ENCODE measurements around the gene MOGAT3.

DNA sequence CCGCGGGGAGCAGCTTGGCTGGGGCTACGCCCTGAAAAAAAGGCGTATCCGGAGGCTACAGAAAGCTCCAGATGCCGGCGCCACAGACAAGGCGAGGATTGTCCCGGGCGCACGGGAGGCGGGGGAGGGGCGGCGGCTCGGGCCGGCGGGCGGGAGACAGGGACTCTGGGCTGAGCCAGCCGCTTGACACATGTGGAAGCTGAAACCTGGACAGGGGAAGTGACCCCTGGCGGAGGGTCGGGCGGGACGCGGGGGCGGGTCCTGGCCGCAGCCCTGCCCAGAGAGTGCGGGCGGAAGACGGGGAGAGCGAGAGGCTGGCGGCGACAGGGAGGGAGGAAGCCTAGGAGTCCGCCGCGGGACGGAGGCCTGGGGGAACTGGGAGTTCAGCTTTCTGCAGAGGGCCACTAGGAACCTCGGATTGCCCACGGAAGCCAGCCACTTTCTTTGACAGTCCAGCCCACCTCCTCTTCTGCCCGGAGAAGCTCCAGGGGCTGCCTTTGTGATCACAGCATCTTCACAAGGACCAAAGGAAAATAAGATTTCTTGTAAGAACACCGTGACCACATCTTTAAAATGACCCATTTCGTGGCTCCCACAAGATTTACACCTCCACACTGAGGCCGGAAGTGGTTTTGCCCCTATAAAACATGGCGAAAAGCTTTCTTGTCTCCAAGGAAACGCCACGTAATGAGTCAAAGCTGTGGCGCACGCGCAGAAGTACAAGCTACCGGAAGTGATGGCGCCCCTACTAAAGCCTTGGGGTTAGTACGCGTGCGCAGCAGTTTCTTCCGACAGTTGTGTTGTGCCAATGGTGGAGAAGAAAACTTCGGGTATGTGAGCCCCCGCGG is 16.8 kb upstream of the MOGAT3 start, which contains the start of the genes PLOD3 and ZNHIT1:
- TF ChIP-seq, protein P1, sequence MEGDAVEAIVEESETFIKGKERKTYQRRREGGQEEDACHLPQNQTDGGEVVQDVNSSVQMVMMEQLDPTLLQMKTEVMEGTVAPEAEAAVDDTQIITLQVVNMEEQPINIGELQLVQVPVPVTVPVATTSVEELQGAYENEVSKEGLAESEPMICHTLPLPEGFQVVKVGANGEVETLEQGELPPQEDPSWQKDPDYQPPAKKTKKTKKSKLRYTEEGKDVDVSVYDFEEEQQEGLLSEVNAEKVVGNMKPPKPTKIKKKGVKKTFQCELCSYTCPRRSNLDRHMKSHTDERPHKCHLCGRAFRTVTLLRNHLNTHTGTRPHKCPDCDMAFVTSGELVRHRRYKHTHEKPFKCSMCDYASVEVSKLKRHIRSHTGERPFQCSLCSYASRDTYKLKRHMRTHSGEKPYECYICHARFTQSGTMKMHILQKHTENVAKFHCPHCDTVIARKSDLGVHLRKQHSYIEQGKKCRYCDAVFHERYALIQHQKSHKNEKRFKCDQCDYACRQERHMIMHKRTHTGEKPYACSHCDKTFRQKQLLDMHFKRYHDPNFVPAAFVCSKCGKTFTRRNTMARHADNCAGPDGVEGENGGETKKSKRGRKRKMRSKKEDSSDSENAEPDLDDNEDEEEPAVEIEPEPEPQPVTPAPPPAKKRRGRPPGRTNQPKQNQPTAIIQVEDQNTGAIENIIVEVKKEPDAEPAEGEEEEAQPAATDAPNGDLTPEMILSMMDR (IDR thresholded peaks at IDR 0.05) = peak; percentile 3 to 34 (median 16)
- TF ChIP-seq POLR2A (IDR thresholded peaks at IDR 0.05) = peak; percentile 9 to 33

Data from uterus (tissue), 2 donors.